Loucy (cell line): ENCODE results near the gene SBDS.
"Not testable (repeated sequence)": the region's sequence is repeated elsewhere in the genome, so short reads cannot be mapped to it uniquely, and the experiment has no call there.

Source experiments
- CTCF ChIP-seq: fragments of 200-600 bp; sonication (generic); conservative IDR thresholded peaks from 2 replicates; pipeline ENCODE4 v1.5.1; 2014; ENCODE audit warnings: mild to moderate bottlenecking, antibody characterized with exemption, low read length
- EZH2phosphoT487 ChIP-seq: fragments of 200-600 bp; IDR thresholded peaks from 2 replicates; pipeline ENCODE4 v1.6.1; 2018; ENCODE audit warnings: antibody characterized with exemption, mild to moderate bottlenecking, moderate library complexity, borderline replicate concordance

DNA sequence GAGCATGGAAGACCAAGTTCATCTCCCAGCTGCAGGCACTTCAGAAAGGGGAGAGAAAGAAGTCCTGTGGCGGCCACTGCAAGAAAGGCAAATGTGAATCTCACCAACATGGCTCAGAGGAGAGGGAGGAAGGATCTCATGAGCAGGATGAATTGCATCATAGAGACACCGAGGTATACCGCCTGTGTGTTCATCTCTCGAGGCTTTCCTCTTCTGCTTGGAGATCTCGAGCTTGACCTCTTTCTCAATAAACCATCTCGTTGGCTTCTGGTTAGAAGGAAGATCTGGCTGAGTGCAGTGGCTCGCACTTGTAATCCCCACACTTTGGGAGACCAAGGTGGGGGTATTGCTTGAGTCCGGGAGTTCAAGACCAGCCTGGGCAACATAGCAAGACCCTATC lies 22.6 kb upstream of the SBDS start:
- not testable (repeated sequence) for TF ChIP-seq CTCF, EZH2phosphoT487
